Measurements from ENCODE around the gene AOC3.

AOC3 gene, protein sequence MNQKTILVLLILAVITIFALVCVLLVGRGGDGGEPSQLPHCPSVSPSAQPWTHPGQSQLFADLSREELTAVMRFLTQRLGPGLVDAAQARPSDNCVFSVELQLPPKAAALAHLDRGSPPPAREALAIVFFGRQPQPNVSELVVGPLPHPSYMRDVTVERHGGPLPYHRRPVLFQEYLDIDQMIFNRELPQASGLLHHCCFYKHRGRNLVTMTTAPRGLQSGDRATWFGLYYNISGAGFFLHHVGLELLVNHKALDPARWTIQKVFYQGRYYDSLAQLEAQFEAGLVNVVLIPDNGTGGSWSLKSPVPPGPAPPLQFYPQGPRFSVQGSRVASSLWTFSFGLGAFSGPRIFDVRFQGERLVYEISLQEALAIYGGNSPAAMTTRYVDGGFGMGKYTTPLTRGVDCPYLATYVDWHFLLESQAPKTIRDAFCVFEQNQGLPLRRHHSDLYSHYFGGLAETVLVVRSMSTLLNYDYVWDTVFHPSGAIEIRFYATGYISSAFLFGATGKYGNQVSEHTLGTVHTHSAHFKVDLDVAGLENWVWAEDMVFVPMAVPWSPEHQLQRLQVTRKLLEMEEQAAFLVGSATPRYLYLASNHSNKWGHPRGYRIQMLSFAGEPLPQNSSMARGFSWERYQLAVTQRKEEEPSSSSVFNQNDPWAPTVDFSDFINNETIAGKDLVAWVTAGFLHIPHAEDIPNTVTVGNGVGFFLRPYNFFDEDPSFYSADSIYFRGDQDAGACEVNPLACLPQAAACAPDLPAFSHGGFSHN

DNA sequence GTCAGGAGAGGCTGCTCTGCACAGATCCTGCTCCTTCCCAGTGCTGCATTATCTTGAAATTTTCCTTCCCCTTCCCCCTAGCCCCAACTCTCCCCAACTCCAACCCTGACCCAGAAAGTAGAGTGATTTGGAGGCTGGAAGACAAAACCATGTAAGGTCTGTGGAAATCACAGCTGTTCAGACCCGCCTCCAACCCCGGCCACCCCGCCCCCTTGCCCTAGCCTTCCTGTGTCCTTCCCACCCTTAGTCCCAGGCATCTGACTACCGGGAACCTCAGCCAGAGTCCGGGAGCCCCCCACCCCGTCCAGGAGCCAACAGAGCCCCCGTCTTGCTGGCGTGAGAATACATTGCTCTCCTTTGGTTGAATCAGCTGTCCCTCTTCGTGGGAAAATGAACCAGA, at the start of gene AOC3:
TSS of gene AOC3 (plus strand) at position 246 of the 400 bp plus-strand sequence. CDS start at position 391, 145 bp downstream.
- Histone ChIP-seq H3K4me1 (ENCODE audit: insufficient read depth, low read length) (no peaks in the 10 kb centered on the region; the same call in 1 of the 2 replicates), H3K9me3 (ENCODE audit: insufficient read depth, low read depth, low read length) (no peaks in the 10 kb centered on the region), H3K27ac (ENCODE audit: low read length) (no peak within 1 kb of the TSS), H3K9ac (ENCODE audit: low read depth, low read length) (no peak within 1 kb of the TSS), H3K36me3 (ENCODE audit: insufficient read depth, low read depth, low read length) (no peaks in the 10 kb centered on the region), H3K27me3 (ENCODE audit: insufficient read depth, low read length) (no peaks in the 10 kb centered on the region), H3K4me3 (ENCODE audit: low read length) (no peak within 1 kb of the TSS)

DNA sequence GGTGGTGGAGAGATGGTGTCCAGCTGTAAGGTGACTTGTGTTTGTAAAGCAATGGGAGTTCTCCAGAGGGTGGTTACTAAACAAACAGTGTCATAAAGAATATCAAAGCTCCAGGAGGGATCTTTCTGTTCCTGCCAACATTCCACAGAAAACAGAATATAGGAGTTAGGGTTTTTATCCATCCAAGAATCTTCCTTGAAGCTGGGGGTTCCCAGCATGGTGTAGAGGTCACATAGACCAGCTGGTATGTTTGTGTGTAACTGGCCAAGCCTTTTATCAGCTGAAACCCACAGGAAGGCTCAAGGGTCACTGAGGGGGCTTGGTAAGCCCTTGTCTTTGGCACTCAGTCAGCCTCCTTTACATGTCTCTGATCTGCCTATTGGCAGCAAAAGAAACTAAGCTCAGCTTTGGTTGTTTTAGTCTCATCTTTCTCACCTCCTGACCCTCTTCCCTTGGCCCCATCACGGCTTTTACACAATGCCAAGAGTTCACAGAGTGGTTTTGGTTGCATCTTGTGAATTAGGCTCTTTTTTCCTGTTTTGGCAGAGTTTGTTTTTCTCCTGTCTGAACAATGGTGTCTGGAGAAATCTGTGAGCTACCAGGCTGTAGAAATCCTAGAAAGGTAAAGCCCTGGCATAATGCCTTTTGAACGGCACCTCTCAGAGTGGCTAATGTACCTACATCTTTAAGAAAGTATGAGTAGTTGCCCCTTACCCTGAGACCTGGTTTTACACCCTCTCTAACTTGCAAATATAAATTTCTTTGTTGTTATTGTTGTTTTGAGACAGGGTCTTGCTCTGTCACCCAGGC, 47.7 kb upstream of the AOC3 start:
- Histone ChIP-seq H3K9ac (ENCODE audit: low read depth, low read length) (no peak overlapping the region), H3K27ac (ENCODE audit: low read length) (no peak overlapping the region), H3K36me3 (ENCODE audit: insufficient read depth, low read depth, low read length) (no peaks in the 10 kb centered on the region)

DNA sequence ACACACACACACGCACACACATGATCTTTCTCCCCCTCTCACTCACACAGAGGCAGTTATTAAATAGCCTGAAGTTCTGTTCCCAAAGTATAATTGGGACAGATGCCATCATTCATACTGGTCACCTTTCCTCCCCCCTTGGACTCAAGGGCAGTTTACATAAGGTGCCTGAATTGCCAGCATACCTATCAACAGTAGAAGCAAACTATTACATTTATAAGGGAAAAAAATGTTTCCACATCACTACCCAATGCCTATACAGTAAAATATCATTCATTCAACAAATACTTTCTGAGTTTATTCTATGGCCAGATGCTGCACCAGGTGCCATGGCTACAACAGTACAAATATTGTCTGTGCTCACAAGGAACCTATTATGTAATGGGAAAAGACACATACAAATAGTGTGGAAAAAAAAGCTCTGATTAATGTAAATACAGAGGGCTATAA, 46.1 kb upstream of the AOC3 start:
- Histone ChIP-seq H3K9me3 (ENCODE audit: insufficient read depth, low read depth, low read length) (no peaks in the 10 kb centered on the region), H3K27me3 (ENCODE audit: insufficient read depth, low read length) (peaks cover 8% of the 10 kb centered on the region), H3K9ac (ENCODE audit: low read depth, low read length) (no peak overlapping the region), H3K4me1 (ENCODE audit: insufficient read depth, low read length) (no peaks in the 10 kb centered on the region), H3K4me3 (ENCODE audit: low read length) (no peak overlapping the region), H3K36me3 (ENCODE audit: insufficient read depth, low read depth, low read length) (no peaks in the 10 kb centered on the region), H3K27ac (ENCODE audit: low read length) (no peak overlapping the region)

More for the DNA sequence above, 47.7 kb upstream of the AOC3 start:
- Histone ChIP-seq H3K4me3 (ENCODE audit: low read length) (no peak overlapping the region), H3K27me3 (ENCODE audit: insufficient read depth, low read length) (peaks cover 18% of the 10 kb centered on the region), H3K9me3 (ENCODE audit: insufficient read depth, low read depth, low read length) (no peaks in the 10 kb centered on the region), H3K4me1 (ENCODE audit: insufficient read depth, low read length) (no peaks in the 10 kb centered on the region)

DNA sequence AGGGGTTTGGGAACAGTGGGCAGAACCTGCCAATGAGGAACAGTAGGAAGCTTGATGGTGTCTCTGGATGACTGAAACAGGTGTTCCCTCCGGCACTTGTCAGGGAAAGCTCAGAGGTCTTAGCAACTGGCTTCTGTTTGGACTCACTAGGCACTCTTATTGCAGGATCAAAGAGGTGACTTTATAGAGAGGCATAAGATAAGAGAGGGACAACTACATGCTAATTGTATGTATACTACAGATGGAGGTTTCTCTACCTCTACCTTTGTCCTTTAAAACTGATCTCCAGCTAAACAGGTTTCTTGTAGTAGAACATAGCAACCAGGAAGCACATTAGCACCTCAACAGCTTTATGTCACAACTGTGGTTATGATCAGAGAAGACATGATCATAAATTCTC, 44.8 kb upstream of the AOC3 start:
- Histone ChIP-seq H3K27ac (ENCODE audit: low read length) (no peak overlapping the region), H3K9ac (ENCODE audit: low read depth, low read length) (no peak overlapping the region), H3K9me3 (ENCODE audit: insufficient read depth, low read depth, low read length) (no peaks in the 10 kb centered on the region), H3K4me1 (ENCODE audit: insufficient read depth, low read length) (no peaks in the 10 kb centered on the region), H3K36me3 (ENCODE audit: insufficient read depth, low read depth, low read length) (peaks cover 13% of the 10 kb centered on the region), H3K4me3 (ENCODE audit: low read length) (no peak overlapping the region), H3K27me3 (ENCODE audit: insufficient read depth, low read length) (no peaks in the 10 kb centered on the region; the same call in 1 of the 2 replicates)

DNA sequence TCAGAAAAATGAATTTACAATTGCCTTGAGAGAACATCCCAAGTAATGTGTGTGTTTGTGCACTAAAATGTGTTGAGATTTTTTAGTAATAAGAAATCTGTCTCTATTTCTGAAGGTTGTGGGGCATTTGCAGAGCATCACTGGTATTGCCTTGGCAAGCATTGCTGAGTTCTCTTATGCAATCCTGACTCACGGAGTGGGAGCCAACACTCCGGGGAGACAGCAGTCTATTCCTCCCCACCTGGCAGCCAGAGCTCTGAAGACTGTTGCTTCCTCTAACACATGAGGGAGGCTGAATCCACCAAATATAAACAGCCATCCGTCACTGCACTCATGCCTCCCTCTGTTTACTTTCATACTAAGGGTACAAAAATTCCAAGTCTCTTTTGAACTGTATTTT, 41.7 kb upstream of the AOC3 start:
- Histone ChIP-seq H3K36me3 (ENCODE audit: insufficient read depth, low read depth, low read length) (peaks cover 29% of the 10 kb centered on the region), H3K27ac (ENCODE audit: low read length) (no peak overlapping the region), H3K4me3 (ENCODE audit: low read length) (no peak overlapping the region), H3K9ac (ENCODE audit: low read depth, low read length) (no peak overlapping the region), H3K9me3 (ENCODE audit: insufficient read depth, low read depth, low read length) (no peaks in the 10 kb centered on the region), H3K27me3 (ENCODE audit: insufficient read depth, low read length) (no peaks in the 10 kb centered on the region), H3K4me1 (ENCODE audit: insufficient read depth, low read length) (no peaks in the 10 kb centered on the region)

DNA sequence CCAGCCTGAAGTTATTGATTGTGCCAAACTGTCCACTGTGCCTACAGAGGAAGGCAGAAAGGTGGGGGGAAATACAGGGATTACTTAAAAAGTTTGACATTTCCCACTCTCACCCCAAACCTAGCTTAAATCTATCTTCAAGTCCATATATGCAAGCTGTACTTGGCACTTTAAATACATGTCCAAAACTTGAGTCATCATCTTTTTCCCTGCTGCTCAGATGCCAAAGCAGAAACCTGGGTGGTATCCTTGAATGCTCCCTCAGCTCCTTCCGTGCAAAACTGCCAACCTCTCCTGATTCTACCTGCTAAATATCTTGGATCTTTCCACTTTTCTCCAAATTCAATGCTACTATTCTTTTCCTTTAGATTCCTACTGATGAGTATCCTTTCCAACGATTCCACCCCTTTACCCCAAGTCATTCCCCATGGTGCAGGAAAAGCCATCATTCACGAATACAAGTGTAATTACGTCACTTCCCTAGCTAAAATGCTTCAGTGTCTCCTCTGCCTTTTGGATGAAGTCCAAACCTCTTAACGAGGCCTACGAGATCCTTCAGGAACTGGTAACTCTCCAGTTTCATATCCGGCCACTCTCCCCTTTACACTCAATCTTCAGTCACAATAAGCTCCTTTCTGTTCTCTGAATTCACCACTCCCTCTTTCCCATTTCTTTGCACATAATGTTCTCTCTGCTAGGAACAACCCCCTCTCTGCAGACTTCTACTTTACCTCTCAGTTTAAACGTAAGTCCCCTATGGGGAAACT, 36.2 kb upstream of the AOC3 start:
- Histone ChIP-seq H3K27ac (ENCODE audit: low read length) (no peak overlapping the region), H3K36me3 (ENCODE audit: insufficient read depth, low read depth, low read length) (peaks cover 82% of the 10 kb centered on the region), H3K27me3 (ENCODE audit: insufficient read depth, low read length) (no peaks in the 10 kb centered on the region)

DNA sequence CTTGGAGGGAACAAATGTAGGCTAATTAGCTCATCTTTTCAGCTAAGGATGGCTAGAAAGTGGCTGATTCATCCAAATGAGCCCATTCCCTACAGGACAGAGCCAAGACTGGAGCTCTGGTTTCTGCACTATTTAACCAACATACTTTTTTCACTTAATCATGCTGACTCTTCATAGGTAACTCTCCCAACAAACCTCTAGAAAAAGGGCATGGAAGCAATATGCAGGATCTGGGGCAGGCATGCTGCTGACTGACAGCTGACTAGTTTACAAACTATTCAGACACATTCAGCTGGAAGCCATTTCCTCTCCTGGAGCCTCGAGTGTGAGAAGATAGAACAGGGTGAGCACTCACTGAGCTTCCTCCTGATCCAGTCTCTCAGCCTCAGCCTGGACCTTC, 33.1 kb upstream of the AOC3 start:
- Histone ChIP-seq H3K9me3 (ENCODE audit: insufficient read depth, low read depth, low read length) (no peaks in the 10 kb centered on the region), H3K36me3 (ENCODE audit: insufficient read depth, low read depth, low read length) (peaks cover 78% of the 10 kb centered on the region), H3K4me3 (ENCODE audit: low read length) (no peak overlapping the region), H3K4me1 (ENCODE audit: insufficient read depth, low read length) (no peaks in the 10 kb centered on the region), H3K27me3 (ENCODE audit: insufficient read depth, low read length) (no peaks in the 10 kb centered on the region), H3K27ac (ENCODE audit: low read length) (no peak overlapping the region), H3K9ac (ENCODE audit: low read depth, low read length) (no peak overlapping the region)

More for the DNA sequence above, 36.2 kb upstream of the AOC3 start:
- Histone ChIP-seq H3K9ac (ENCODE audit: low read depth, low read length) (no peak overlapping the region), H3K9me3 (ENCODE audit: insufficient read depth, low read depth, low read length) (no peaks in the 10 kb centered on the region), H3K4me3 (ENCODE audit: low read length) (no peak overlapping the region), H3K4me1 (ENCODE audit: insufficient read depth, low read length) (no peaks in the 10 kb centered on the region)

DNA sequence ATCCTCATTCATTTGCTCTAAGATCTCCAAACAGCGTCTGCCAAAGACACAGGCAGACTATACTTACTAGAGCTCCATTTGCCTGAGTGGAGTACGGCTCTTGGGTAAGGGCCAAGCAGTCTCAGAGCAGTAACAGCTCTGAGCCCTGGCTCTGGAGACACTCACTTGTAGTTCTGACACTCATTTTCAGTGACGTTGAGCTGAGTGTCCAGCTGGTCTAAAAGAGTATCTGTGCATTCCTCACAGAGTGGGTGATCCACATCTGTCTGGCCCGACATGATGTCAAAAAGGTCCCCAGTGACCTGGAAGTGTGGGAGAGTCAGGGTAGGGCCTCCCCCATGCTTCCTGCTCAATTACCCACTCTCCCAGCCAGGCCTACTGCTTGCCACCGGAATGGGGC, 32.6 kb upstream of the AOC3 start:
- no peaks in the 10 kb centered on the region for H3K9me3 ChIP-seq (ENCODE audit: insufficient read depth, low read depth, low read length)
- H3K27ac ChIP-seq (ENCODE audit: low read length): no peak overlapping the region
- H3K36me3 ChIP-seq (ENCODE audit: insufficient read depth, low read depth, low read length): peaks cover 77% of the 10 kb centered on the region

DNA sequence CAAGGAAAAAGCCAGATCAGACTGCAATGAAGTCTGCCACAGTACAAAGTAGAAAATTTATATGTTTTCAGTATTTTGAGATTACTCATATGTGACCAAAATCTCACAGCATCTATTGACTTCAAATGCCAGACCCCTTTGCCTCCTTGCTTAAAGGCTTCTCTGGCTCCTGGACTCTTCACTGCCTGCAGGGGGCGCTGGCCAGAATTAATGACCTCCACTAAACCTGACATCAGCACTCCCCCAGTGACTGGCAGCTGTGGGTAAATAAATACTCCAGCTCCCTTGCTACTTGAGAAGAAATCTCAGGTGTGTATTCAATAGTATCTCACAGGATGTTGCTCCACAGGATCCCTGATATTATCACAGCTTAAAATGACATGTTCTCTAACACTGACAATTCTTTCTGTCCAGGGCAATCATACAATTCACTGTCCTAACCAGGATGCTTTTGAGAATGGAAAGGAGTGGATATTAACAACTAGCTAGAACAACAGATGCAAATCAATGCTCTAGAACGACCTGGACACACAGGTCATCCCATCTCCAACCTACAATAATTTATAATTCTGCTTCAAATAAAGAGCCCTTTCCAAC, 31.0 kb upstream of the AOC3 start:
- H3K4me3 ChIP-seq (ENCODE audit: low read length): no peak overlapping the region
- no peaks in the 10 kb centered on the region for H3K9me3 ChIP-seq (ENCODE audit: insufficient read depth, low read depth, low read length)
- peaks cover 61% of the 10 kb centered on the region for H3K36me3 ChIP-seq (ENCODE audit: insufficient read depth, low read depth, low read length)
- no peaks in the 10 kb centered on the region for H3K4me1 ChIP-seq (ENCODE audit: insufficient read depth, low read length)
- H3K27ac ChIP-seq (ENCODE audit: low read length): no peak overlapping the region
- no peak overlapping the region for H3K9ac ChIP-seq (ENCODE audit: low read depth, low read length)
- no peaks in the 10 kb centered on the region for H3K27me3 ChIP-seq (ENCODE audit: insufficient read depth, low read length)

More for the DNA sequence above, 32.6 kb upstream of the AOC3 start:
- H3K4me1 ChIP-seq (ENCODE audit: insufficient read depth, low read length): no peaks in the 10 kb centered on the region
- H3K27me3 ChIP-seq (ENCODE audit: insufficient read depth, low read length): no peaks in the 10 kb centered on the region
- no peak overlapping the region for H3K4me3 ChIP-seq (ENCODE audit: low read length)
- H3K9ac ChIP-seq (ENCODE audit: low read depth, low read length): no peak overlapping the region

DNA sequence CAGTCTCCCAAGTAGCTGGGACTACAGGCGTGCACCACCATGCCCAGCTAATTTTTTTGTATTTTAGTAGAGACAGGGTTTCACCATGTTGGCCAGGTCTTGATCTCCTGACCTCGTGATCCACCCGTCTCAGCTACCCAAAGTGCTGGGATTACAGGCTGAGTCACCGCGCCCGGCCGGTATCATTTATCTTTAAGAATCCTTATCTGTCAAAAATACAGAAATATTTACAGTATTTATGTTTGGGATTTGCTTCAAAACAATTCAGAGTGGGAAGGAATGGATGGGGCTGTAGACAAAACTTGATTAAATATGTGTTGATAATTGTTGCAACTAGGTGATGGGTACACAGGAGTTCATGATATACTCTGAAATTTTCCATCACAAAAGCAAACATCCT, 29.8 kb upstream of the AOC3 start:
- Histone ChIP-seq H3K9me3 (ENCODE audit: insufficient read depth, low read depth, low read length) (no peaks in the 10 kb centered on the region), H3K4me1 (ENCODE audit: insufficient read depth, low read length) (no peaks in the 10 kb centered on the region), H3K9ac (ENCODE audit: low read depth, low read length) (no peak overlapping the region), H3K27me3 (ENCODE audit: insufficient read depth, low read length) (no peaks in the 10 kb centered on the region), H3K4me3 (ENCODE audit: low read length) (no peak overlapping the region), H3K27ac (ENCODE audit: low read length) (no peak overlapping the region), H3K36me3 (ENCODE audit: insufficient read depth, low read depth, low read length) (peaks cover 50% of the 10 kb centered on the region)
